Measurements from ENCODE around the gene SWSAP1. TPM values are rescaled to one million over a fixed set of nuclear protein-coding genes. Genes with fewer than 3 reads are reported as not detected.

Gene SWSAP1
- total RNA-seq, 2 donors from 2014 or later, result 3.0 to 4.6 TPM

- intact Hi-C loops (cut with DNase I), result no loop called here
- H3K27ac ChIP-seq, result no peak overlapping the region
Observed at GRCh38 chr19:11421371-11422098, 47.1 kb downstream of the SWSAP1 start.

GRCh38 chr19:11422163-11423065, 47.9 kb downstream of the SWSAP1 start:
- DNase-seq, result peak; percentile 90
- intact Hi-C loops (cut with DNase I), result no loop called here
- peaks cover 47% of the 10 kb centered on the region for H3K27me3 ChIP-seq
- H3K9me3 ChIP-seq, result no peaks in the 10 kb centered on the region
- H3K27ac ChIP-seq, result no peak overlapping the region
- peaks cover 4% of the 10 kb centered on the region for H3K4me1 ChIP-seq
- no peak for TF ChIP-seq CTCF (IDR thresholded peaks at IDR 0.05)
- H3K9ac ChIP-seq (ENCODE audit: low read depth in 2 of 2, low read length in 2 of 2), result peak overlapping the region; percentile 2 to 27
- H3K4me3 ChIP-seq, result peak overlapping the region; percentile 29
- no peaks in the 10 kb centered on the region for H3K36me3 ChIP-seq

More at GRCh38 chr19:11421371-11422098, 47.1 kb downstream of the SWSAP1 start:
- H3K9ac ChIP-seq (ENCODE audit: low read depth in 2 of 2, low read length in 2 of 2), result no peak overlapping the region
- DNase-seq, result peak; percentile 76
- no peak for TF ChIP-seq CTCF (IDR thresholded peaks at IDR 0.05)
- peaks cover 4% of the 10 kb centered on the region for H3K4me1 ChIP-seq
- H3K9me3 ChIP-seq, result no peaks in the 10 kb centered on the region
- H3K27me3 ChIP-seq, result peaks cover 47% of the 10 kb centered on the region
- H3K4me3 ChIP-seq, result peak overlapping the region; percentile 29
- H3K36me3 ChIP-seq, result no peaks in the 10 kb centered on the region

- no peak for DNase-seq
- TF ChIP-seq CTCF (IDR thresholded peaks at IDR 0.05), result no peak
- H3K4me3 ChIP-seq, result no peak overlapping the region
- H3K9me3 ChIP-seq, result no peaks in the 10 kb centered on the region
- no peak overlapping the region for H3K9ac ChIP-seq (ENCODE audit: low read depth in 2 of 2, low read length in 2 of 2)
- H3K4me1 ChIP-seq, result peaks cover 4% of the 10 kb centered on the region
- H3K27me3 ChIP-seq, result peaks cover 47% of the 10 kb centered on the region
- no peak overlapping the region for H3K27ac ChIP-seq
- no peaks in the 10 kb centered on the region for H3K36me3 ChIP-seq
- intact Hi-C loops (cut with DNase I), result no loop called here
Observed at GRCh38 chr19:11423164-11423790, 48.8 kb downstream of the SWSAP1 start.

GRCh38 chr19:11423791-11424181, 49.3 kb downstream of the SWSAP1 start:
- no peak for TF ChIP-seq CTCF (IDR thresholded peaks at IDR 0.05)
- no peak overlapping the region for H3K9ac ChIP-seq (ENCODE audit: low read depth in 2 of 2, low read length in 2 of 2)
- H3K9me3 ChIP-seq, result no peaks in the 10 kb centered on the region
- DNase-seq, result no peak
- H3K4me1 ChIP-seq, result peaks cover 4% of the 10 kb centered on the region
- H3K36me3 ChIP-seq, result no peaks in the 10 kb centered on the region
- intact Hi-C loops (cut with DNase I), result no loop called here
- no peak overlapping the region for H3K4me3 ChIP-seq
- H3K27me3 ChIP-seq, result peaks cover 44% of the 10 kb centered on the region
- no peak overlapping the region for H3K27ac ChIP-seq

Other genes starting within 250 kb of the SWSAP1 start
- 10 to 100 TPM in 1 of 2 donors, 1 to 10 TPM in 1; 9.4 to 47.6 TPM for gene SPC24, start 218.9 kb upstream of the SWSAP1 start, total RNA-seq
- 10 to 100 TPM; 44.1 to 87.8 TPM for gene KANK2, start 177.1 kb upstream of the SWSAP1 start, total RNA-seq
- gene ANGPTL8, start 135.0 kb upstream of the SWSAP1 start, total RNA-seq, result not detected
- gene DOCK6, start 112.1 kb upstream of the SWSAP1 start, total RNA-seq, result 10 to 100 TPM; 45.9 to 86.0 TPM
- gene TSPAN16, start 78.5 kb upstream of the SWSAP1 start, total RNA-seq, result not detected
- 10 to 100 TPM; 47.7 to 54.0 TPM for gene RAB3D, start 35.0 kb upstream of the SWSAP1 start, total RNA-seq
- 10 to 100 TPM; 45.4 to 63.4 TPM for gene TMEM205, start 28.4 kb upstream of the SWSAP1 start, total RNA-seq
- gene CCDC159, start 28.1 kb upstream of the SWSAP1 start, total RNA-seq, result 10 to 100 TPM; 17.4 to 21.4 TPM
- 1 to 10 TPM; 4.8 to 8.0 TPM for gene PLPPR2, start 19.2 kb upstream of the SWSAP1 start, total RNA-seq
- 1 to 10 TPM; 2.8 to 5.8 TPM for gene EPOR, start 9.6 kb downstream of the SWSAP1 start, total RNA-seq
- gene RGL3, start 44.6 kb downstream of the SWSAP1 start, total RNA-seq, result 10 to 100 TPM; 13.8 to 32.7 TPM
- gene ODAD3, start 60.5 kb downstream of the SWSAP1 start, total RNA-seq, result under 1 TPM in 1 of 2 donors, not detected in 1; 0.22 TPM
- 100 to 1,000 TPM; 308 to 434 TPM for gene PRKCSH, start 61.0 kb downstream of the SWSAP1 start, total RNA-seq
- gene ELAVL3, start 106.4 kb downstream of the SWSAP1 start, total RNA-seq, result under 1 TPM; 0.25 to 0.50 TPM
- gene ZNF653, start 131.2 kb downstream of the SWSAP1 start, total RNA-seq, result 10 to 100 TPM; 10.6 to 14.2 TPM
- gene ECSIT, start 154.5 kb downstream of the SWSAP1 start, total RNA-seq, result 100 to 1,000 TPM in 1 of 2 donors, 10 to 100 TPM in 1; 62.8 to 124 TPM
- 100 to 1,000 TPM in 1 of 2 donors, 10 to 100 TPM in 1; 10.7 to 354 TPM for gene CNN1, start 164.2 kb downstream of the SWSAP1 start, total RNA-seq
- 10 to 100 TPM; 33.8 to 59.8 TPM for gene ELOF1, start 184.6 kb downstream of the SWSAP1 start, total RNA-seq
- gene ACP5, start 203.0 kb downstream of the SWSAP1 start, total RNA-seq, result 10 to 100 TPM; 11.3 to 30.2 TPM
- 10 to 100 TPM in 1 of 2 donors, 1 to 10 TPM in 1; 7.6 to 10.3 TPM for gene ZNF627, start 222.8 kb downstream of the SWSAP1 start, total RNA-seq